ENCODE data around the gene PRMT2.

The PRMT2 gene

DNA sequence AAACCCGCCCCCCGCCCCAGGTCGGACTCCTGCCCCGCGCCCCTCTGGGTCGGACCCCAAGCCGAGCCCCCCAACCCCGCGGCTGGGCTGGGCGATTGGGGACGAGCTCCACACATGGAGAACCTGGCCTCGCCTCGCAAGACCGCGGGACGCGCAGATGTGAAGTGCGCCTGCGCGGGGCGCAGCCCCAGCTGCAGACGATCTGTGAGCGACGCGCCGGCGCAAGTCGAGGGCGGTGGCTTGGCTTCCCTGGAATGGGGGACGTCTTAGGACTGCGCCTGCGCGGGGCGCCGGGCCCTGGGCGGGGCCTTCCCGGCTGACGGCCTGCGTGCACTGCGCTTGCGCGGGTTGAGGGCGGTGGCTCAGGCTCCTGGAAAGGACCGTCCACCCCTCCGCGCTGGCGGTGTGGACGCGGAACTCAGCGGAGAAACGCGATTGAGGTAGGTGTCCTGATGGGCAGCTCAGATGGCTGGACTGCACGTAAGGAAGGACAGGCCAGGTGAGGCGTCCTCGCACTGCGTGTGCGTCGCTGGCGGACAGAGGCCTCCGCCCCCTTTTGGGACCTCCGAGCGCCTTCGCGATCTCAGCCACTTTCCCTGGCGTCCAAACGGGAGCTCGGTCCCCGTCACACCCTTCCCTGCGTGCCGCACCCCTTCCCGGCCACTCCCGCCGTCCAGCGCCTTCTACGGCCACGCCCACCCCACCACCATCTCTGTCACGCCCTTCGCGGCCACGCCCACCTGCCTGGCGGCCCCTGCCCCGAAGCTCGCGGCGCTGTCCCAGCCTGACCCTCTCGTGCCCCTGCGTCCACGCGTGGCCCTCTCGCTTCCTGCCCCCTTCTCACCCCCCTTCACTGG is at the start of gene PRMT2:
Gene PRMT2 (plus strand): TSS at position 351 of the 857 bp plus-strand sequence. CDS start 1,278 bp downstream, outside the sequence.
- FAIRE-seq: peak; percentile 88
- DNase-seq (ENCODE audit: insufficient read length, low spot score): peak; percentile 100

DNA sequence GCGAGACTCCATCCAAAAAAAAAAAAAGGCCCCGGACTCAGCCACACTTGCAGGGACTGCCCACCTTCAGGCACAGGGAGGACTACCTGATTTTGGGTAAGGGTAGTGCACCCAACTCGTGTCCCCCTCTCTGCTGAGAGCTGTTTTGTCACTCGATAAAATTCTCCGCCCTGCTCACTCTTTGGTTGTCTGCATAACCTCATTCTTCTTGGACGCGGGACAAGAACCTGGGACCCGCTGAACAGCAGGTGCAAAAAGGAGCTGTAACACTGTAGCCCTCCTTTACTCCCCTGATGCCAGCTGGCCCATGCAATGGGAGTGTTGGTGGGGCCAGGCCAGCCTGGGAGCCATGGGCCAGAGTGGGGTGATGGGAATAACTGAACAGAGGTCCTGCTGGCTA is 41.2 kb upstream of the PRMT2 start:
- no peak for FAIRE-seq
- no peak for DNase-seq (ENCODE audit: insufficient read length, low spot score)

DNA sequence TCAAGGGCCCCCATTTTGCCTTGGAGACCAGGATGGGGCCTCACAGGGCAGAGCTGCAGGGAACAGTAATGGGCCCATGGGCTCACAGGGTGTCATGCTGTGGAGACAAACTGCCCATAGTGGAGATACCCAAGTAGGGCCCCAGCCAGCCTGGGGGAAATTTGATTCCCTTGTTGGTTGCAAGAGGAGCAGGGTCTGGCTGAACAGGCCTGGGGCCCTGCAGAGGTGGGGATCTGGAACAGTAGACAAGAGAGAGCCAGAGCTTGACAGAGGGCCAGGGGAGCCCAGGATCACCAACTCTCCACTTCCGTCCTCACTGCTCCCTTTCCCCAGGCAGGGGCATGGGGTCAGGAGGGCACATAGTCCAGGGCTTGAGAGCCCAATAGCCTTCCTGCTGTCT is 39.3 kb upstream of the PRMT2 start:
- FAIRE-seq (no peak), DNase-seq (ENCODE audit: insufficient read length, low spot score) (no peak)

DNA sequence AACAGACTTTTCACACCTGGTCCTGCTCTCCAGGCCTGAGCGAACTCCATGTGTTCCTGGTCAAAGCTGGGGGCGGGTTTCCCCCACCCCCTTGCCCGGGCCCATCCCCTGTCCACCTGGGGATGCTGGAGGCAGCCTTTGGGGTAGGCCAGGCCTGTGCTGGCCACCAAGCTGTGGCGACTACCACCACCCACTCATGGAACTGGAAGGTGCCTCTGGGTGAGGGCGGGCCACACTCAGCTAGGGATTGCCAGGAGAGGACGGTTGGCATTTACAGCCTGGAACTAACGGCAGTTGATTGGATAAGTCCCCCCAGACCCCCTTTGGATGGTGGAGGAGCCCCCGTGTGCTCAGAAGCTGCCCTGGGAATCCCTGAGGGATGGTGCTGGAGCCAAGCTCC is 38.4 kb upstream of the PRMT2 start:
- DNase-seq (ENCODE audit: insufficient read length, low spot score) (no peak), FAIRE-seq (no peak)

DNA sequence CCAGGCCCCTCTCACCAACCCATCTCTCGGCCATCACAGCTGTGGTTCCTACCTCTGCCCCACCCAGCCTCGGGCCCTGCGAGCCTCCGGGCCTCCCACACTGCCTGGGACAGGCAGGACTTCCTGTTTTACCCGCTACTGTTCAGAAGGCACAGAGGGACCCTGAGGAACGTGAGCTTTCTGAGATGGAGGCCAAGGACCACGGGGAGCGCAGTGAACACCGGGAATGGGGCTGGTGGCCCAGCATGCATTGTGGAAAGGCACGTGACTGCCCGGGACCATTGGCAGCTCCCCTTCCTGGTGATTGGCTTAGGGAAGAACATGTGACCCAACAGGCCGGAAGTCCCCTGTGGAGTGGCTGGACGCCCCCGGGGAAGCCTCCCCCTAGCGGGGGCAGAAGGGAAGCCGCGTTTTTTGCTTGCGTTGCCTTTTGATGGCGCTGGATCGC is 37.6 kb upstream of the PRMT2 start:
- no peak for FAIRE-seq

DNA sequence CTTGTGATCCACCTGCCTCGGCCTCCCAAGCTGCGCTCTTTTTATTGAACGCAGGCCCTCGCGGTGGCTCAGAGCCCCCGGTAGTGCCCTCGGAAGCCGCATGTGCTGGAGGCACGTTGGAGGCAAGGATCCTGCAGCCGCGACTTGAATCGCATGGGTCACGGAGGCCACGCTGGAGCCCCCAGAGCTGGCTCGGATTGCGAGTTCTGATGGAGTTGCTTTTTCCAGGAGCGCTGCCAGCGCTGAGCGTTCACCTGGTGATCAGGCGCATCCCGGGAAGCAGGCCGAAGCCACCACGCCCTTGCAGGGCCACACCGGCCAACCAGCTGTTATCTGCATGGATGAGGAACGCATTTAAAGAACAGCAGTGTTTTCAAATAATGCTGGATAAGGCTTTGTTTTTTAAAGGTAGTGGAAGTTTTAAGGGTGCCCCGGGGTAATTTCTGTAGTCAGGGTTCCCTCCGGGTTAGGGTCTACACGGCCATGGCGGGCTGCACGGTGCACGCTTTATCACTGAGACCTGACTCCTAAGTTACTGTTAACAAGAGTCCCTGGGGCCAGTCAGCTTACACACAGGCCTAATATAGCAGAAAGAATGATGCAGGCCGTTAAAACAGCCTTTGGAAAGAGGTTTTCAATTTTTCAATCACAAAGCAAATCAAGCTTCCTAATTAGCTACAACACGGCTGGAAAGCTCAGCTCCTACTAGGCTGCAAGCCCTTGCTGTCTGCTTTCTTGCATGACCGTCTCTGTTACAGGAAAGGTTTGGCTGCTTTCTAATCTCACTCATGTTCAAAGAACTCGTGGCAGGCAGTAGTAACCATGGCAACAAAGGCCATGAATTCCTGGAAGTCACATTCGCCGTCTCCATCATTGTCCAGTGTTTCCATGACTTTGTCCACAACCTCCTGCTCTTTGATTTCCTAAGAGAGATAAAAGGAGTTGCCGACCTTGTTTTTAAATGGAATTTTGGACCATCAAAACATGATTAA is 36.6 kb upstream of the PRMT2 start:
- no peak for DNase-seq (ENCODE audit: insufficient read length, low spot score)
- FAIRE-seq: no peak

More for the DNA sequence above, 37.6 kb upstream of the PRMT2 start:
- no peak for DNase-seq (ENCODE audit: insufficient read length, low spot score)

DNA sequence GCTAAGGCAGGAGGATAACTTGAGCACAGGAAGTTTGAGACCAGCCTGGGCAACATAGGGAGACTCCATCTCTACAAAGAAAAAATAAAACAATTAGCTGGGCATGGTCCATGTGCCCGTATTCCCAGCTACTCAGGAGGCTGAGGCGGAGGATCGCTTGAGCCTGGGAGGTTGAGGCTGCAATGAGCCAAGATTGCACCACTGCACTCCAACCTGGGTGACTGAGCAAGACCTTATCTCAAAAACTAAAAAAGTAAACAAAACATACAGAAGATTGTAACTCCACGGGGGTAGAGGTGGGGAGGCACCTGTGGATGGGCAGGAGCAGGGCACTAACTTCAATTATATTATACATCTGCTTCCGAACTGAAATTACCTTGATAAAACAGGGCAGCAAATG is 35.2 kb upstream of the PRMT2 start:
- no peak for FAIRE-seq

DNA sequence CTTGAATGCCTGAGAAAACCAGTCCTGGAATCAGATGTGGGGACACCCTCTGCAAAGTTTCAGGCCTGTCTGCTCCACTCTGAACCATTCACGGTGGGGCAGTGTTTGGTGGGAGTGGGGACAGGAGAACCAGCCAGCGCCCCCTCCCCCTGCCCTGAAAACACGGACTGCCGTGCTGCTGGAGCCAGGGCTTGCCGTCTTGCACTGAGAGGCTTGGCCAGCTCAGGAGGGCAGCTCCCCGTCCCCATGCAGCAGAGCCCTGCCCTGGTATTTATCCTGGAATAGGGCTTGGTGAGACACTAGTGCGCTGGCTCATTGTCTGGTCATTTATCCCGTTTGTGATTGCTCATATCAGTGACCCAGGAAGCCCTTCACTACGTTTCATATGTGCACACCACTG is 34.5 kb upstream of the PRMT2 start:
- no peak for FAIRE-seq
- no peak for DNase-seq (ENCODE audit: insufficient read length, low spot score)

More for the DNA sequence above, 35.2 kb upstream of the PRMT2 start:
- no peak for DNase-seq (ENCODE audit: insufficient read length, low spot score)

DNA sequence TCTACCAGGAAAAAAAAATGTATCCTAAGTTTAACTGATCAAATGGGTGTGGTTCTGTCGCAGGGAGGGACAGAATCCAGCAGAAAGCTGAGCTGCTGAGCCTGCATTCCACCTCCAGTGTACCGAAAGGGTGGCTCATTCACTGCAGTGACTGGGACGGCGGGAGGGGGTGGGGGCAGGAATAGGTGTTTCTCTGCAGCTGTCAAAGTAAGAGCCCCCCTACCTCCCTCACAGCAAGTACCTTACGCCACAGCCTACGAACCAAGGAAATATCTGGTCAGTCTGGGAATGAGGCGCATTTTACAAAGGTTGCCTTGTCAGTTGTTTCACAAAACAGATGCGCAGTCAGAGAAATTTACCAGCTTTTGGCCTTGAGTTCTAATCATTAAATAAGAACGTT is 32.2 kb upstream of the PRMT2 start:
- no peak for FAIRE-seq
- DNase-seq (ENCODE audit: insufficient read length, low spot score): no peak

DNA sequence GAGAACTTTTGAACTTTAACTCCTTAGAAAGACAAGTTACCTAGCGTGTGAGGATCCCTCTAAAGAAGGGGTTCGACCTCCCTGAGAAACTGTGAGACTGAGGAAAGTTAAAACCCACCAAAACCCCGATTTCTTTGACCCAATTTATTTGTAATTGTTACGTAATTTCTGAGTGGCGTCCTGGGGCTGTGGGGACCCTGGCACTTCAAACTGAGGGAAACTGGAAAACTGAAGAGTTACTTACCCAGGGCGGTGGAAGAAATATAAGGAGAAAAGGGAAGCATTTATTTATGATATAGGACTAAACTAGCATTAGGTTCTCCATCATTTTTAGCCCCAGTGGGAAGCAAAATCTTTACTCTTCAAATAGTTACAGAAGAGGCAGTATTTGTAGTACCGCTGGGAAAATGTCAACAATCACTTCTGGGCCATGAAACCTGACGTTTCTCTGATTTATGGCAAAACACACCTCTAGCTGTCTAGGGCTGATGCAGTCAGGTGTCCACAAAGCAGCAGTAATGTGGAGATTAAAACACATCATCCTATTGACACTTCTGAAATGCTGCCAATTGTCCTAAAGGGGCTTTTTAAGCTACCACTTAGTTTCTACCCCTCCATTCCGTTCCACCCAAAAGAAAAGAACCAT is 31.0 kb upstream of the PRMT2 start:
- FAIRE-seq (no peak), DNase-seq (ENCODE audit: insufficient read length, low spot score) (no peak)

DNA sequence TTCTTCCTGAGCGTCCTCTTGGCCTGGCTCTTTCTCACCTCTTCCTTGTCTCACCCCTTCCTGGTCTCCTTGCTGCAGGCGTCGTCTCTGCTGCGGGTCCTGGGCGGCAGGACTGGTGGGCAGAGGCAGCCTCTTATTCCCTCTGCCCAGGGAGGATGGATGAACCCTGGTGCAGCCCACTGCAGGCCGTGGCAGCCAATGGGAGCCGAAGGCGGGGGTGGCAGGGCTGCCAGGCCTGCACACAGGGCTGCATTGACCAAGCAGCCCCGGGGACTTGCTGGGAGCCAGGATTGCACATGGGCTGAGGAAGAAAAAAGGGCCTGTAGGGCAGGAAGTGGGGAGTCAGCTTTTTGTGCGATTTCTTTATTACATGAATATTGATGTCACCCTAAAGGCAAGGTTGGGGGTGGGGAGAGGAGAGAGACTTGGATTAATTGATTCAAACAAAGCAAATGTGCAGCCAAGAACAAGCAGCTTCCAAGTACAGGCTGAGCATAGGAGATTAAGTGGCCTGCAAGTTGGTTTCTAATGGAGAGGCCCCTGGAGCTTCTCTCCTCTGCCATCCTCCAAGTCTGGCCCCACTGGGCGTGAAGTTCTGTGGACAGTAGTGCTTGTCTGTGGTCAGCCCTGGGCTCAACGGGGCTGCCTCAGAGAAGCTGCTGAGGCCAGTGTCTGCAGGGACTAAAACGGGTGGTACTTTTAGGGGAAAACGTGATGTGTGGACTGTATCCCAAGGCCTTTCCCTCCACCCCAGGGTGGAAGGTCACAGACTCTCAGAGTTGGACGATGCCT is 30.3 kb upstream of the PRMT2 start, which contains the start of gene S100B:
Gene S100B (minus strand): TSS at position 108 of the 792 bp plus-strand sequence. CDS start 2,667 bp downstream, outside the sequence.
- FAIRE-seq: no peak
- DNase-seq (ENCODE audit: insufficient read length, low spot score): no peak

DNA sequence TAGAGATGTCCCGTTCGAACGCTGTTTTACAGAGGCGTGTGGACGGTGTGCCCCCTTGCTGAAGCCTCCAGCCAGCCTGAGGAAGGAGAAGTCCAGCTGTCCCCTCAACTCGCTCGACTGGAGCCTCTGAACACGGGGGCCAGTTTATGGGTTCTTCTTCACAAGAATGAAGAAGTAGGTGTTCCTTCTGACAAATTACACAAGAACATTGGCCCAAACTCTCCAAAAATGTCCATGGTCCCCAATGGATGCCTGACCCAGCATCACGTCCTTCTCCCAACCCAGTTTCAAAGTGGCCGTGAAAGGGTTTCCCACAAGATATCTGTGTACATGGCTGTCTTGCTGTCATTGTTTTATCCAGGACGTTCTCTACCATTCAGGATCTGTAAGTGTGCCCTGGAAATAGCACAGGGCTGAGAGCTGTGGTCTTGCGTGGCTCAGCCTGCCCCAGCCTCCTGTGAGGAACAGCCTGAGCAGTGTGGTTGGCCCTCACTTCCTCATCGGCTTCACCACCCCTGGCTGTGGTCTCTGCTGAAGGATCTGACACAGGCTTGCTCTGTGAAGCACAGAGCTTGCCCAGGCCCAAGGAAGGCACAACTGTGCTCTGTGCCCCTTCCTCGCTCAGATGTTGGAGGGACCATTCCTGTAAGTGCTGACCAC is 29.6 kb upstream of the PRMT2 start:
- DNase-seq (ENCODE audit: insufficient read length, low spot score) (no peak), FAIRE-seq (no peak)

DNA sequence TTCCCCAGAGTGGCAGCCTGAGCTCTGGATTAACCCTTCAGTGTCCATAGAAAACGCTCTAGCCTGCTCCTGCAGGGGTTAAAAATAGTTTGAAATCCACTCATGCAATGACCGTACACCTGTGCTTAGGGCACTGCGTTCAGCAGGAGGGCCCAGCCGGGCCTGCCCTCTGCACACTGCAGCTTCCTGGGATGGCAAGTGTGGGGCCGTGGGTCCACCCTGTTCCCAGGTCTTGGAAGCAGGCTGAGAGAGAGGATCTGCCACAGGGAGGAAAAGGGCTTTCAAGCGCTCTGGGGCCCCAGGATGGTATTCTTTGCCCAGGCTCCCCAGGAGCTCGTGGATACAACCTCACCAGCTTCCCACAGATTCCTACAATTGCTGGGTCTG is 29.1 kb upstream of the PRMT2 start:
- FAIRE-seq (no peak), DNase-seq (ENCODE audit: insufficient read length, low spot score) (no peak)

DNA sequence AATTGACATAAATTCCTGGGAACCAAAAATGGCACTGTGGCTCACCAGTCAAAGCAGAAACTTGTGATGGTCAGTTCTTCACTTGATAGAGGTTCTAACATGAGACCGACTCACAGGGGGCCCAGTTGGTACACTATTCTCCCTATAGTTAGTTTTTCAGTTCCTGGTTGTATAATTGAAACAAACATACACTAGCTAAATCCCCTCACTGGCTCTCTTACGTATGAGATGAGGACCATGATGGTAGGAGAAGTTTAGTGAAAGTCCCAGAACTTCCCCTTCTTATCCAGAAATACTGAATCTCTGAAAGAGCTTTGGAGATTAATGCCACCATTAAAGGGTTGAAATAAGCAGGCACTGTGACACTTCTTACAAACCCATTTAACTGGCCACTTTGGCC is 27.8 kb upstream of the PRMT2 start:
- FAIRE-seq: no peak

DNA sequence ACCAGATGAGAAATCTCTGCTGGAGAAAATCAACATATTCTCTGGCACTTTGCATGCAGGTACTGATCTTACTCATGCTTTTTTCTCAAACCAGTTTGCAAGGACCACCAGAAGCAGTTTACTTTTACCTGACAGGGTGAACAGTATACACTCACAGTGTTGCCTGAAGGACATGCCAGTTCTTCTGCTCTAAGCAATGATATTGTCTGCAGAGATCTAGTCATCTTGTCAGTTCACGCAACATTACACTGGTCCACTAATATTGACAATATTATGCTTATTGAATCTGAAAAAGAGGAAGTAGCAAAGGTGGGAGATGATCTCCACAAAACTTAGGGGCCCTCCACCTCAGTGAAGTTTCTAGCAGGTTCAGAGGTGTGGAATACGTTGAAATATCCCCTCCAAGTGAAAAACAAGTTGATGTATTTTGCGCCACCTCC is 26.8 kb upstream of the PRMT2 start:
- DNase-seq (ENCODE audit: insufficient read length, low spot score) (no peak), FAIRE-seq (no peak)

More for the DNA sequence above, 27.8 kb upstream of the PRMT2 start:
- no peak for DNase-seq (ENCODE audit: insufficient read length, low spot score)

DNA sequence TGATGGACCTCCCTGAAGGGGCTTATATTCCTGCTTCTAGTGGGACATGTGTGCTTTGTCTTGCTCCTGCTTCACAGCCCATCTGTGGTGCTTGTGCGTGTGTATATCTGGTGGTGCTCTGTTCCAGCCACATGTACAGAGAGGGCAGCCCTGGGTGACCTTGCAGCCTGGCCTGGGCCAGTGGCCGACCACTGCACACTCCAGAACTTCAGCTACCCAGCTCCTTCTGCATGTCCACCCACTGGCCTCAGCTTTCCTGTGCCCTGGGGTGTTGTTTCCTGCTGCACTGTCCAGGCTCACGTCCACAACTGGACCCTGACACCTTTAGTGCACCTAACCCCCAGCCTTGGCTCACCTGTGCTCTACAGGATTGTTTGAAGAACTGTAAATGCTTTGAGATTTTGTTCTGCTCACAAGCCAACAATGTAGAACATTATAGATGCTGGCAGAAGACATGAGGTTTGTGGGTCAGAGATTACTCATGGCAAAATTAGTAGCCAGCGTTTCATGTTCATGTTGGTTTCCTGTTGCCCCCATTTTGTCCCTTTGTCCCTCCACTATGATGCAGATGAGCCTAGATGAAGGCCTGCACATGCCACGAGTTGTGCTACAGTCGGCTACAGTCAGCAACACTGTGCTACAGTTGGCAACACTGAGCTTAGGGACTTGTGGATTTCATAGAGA is 25.3 kb upstream of the PRMT2 start:
- no peak for FAIRE-seq
- DNase-seq (ENCODE audit: insufficient read length, low spot score): no peak

DNA sequence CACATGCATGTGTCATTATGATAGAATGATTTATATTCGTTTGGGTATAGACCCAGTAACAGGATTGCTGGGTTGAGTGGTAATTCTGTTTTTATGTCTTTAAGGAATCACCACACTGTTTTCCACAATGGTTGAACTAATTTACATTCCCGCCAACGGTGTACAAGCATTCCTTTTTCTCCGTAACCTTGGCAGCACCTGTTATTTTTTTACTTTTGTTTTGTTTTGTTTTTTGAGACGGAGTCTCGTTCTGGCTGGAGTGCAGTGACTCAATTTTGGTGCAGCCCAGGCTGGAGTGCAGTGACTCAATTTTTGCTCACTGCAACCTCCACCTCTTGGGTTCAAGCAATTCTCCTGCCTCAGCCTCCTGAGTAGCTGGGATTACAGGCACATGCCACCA is 22.1 kb upstream of the PRMT2 start:
- DNase-seq (ENCODE audit: insufficient read length, low spot score) (no peak), FAIRE-seq (no peak)

DNA sequence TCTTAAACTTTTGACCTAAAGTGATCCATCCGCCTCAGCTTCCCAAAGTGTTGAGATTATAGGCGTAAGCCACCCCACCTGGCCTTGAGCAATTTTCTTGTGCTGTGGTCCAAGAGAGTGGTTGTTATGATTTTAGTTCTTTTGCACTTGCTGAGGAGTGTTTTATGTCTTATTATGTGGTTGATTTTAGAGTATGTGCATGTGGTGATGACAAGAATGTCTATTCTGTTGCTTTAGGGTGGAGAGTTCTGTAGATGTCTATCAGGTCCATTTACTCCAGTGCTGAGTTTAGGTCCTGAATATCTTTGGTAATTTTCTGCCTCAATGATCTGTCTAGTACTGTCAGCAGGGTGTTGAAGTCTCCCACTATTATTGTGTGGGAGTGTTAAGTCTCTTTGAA is 19.4 kb upstream of the PRMT2 start:
- DNase-seq (ENCODE audit: insufficient read length, low spot score): no peak
- no peak for FAIRE-seq

DNA sequence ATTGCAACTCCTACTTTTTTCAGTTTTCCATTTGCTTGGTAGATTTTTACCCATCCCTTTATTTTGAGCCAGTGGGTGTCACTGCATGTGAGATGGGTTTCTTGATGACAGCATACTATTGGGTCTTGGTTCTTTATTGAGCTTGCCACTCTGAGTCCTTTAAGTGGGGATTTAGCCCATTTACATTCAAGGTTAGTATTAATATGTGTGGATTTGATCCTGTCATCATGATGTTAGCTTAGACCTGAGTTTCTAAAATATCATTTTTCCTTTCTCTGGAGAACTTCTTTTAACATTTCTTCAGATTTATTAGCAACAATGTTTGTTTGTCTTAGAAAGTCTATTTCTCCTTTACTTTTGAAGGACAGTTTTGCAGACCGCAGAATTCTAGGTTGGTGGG is 18.8 kb upstream of the PRMT2 start:
- DNase-seq (ENCODE audit: insufficient read length, low spot score): no peak
- no peak for FAIRE-seq

Data from HTR-8/SVneo (cell line).